HepG2 (cell line): ENCODE data around the gene PLEKHH1. TPM values are rescaled to one million over a fixed set of nuclear protein-coding genes. Genes with fewer than 3 reads are reported as not detected.

Experiments
- ATAC-seq: fragments of 200-7000 bp; cut with Tn5 transposase; 3 replicates; pipeline ENCODE4 v1.9.1; 2020; ENCODE audit warnings: mild to moderate bottlenecking, moderate library complexity
- BruUV-seq: library from RNA; stranded (reverse); fragments of 400-500 nt; replicated peaks from 2 replicates; lab custom pipeline; 2021; lab: Mats Ljungman, UMichigan
- CTCF ChIA-PET: fragments of 300-600 bp; formaldehyde crosslinking; extraction: SDS; loops from one replicate; lab custom pipeline; 2021; ENCODE audit warnings: low total read pairs, inconsistent platforms, low intra/inter-chr PET ratio; lab: Yijun Ruan, JAX
- POLR2A ChIA-PET: fragments of 350-600 bp; sonication (Branson Sonifier 250); formaldehyde crosslinking; loops from one replicate; lab custom pipeline; 2020; ENCODE audit warnings: antibody characterized with exemption, inconsistent platforms; lab: Yijun Ruan, JAX
- DNase-seq: peaks from one replicate; pipeline ENCODE4 v3.0.0-alpha.2; 2015; ENCODE audit warnings: low spot score
- FAIRE-seq: peaks from 3 replicates; lab custom pipeline; 2011; peaks lifted over from hg19 to GRCh38; lab: Jason Lieb, UNC
- H2AFZ ChIP-seq: one replicate; pipeline ENCODE4 v1.6.1; 2011; ENCODE audit warnings: low read length, inconsistent platforms
- H3K27ac ChIP-seq: fragments of 300-600 bp; 3 replicates; pipeline ENCODE4 v1.8.0; 2011; ENCODE audit warnings: mixed run types, mild to moderate bottlenecking, mixed read lengths, low read length, inconsistent platforms; ENCODE audit not compliant: insufficient read depth; ENCODE audit errors: extremely low read length
- H3K27me3 ChIP-seq, 2 experiments: fragments of 200-600 bp in 1 of 2; 2 replicates in 1 of 2; 3 replicates in 1 of 2; pipeline versions ENCODE4 v1.6.0 to v1.8.0; 2011; ENCODE audit warnings: low read length in 2 of 2, mild to moderate bottlenecking in 2 of 2, moderate library complexity in 2 of 2, inconsistent platforms in 1 of 2; ENCODE audit not compliant: insufficient read depth in 2 of 2, control insufficient read depth in 1 of 2
- H3K36me3 ChIP-seq, 2 experiments: fragments of 200-600 bp in 1 of 2; replicated peaks in 1 of 2; 2 replicates in 1 of 2; 3 replicates in 1 of 2; pipeline versions ENCODE4 v1.5.1 to v1.8.0; 2011; ENCODE audit warnings: low read length in 2 of 2, inconsistent platforms in 1 of 2; ENCODE audit not compliant: insufficient read depth in 2 of 2, control insufficient read depth in 1 of 2
- H3K4me1 ChIP-seq: 2 replicates; pipeline ENCODE4 v1.5.1; 2012; ENCODE audit warnings: low read length, inconsistent platforms; ENCODE audit not compliant: insufficient read depth
- H3K4me2 ChIP-seq: 2 replicates; pipeline ENCODE4 v1.6.0; 2011; ENCODE audit warnings: low read depth, low read length, inconsistent platforms
- H3K4me3 ChIP-seq, 3 experiments: fragments of 200-600 bp in 1 of 3; sonication (generic), shearing (Covaris generic) in 1 of 3; replicated peaks in 1 of 3; 2 replicates each; pipeline ENCODE4 v1.5.1; 2011 to 2016; ENCODE audit warnings: low read length in 3 of 3, inconsistent platforms in 2 of 3, low read depth in 2 of 3, mild to moderate bottlenecking in 2 of 3, control low read depth in 1 of 3, mixed read lengths in 1 of 3; ENCODE audit not compliant: insufficient read depth in 1 of 3
- H3K79me2 ChIP-seq: one replicate; pipeline ENCODE4 v1.6.1; 2011; ENCODE audit warnings: low read length, inconsistent platforms; ENCODE audit not compliant: insufficient read depth
- H3K9ac ChIP-seq: 2 replicates; pipeline ENCODE4 v1.6.0; 2011; ENCODE audit warnings: mild to moderate bottlenecking, low read depth, low read length, inconsistent platforms; ENCODE audit not compliant: insufficient read depth
- H3K9me3 ChIP-seq: 2 replicates; pipeline ENCODE4 v1.5.1; 2012; ENCODE audit warnings: mild to moderate bottlenecking, low read length
- H4K20me1 ChIP-seq: 2 replicates; pipeline ENCODE4 v1.6.0; 2011; ENCODE audit warnings: inconsistent platforms, mild to moderate bottlenecking, low read length, moderate library complexity; ENCODE audit not compliant: insufficient read depth
- NBN ChIP-seq: fragments of 450-650 bp; conservative IDR thresholded peaks from 2 replicates; pipeline ENCODE4 v1.6.1; 2017
- SKI ChIP-seq: fragments of 450-650 bp; IDR thresholded peaks from one replicate; pipeline ENCODE4 v1.6.1; 2018; ENCODE audit warnings: mild to moderate bottlenecking; ENCODE audit not compliant: partially characterized antibody
- WGBS: methylation state at CpG from one replicate; pipeline ENCODE4 v1.1.6; 2017; ENCODE audit warnings: low lambda C conversion rate; 5-methylcytosine and 5-hydroxymethylcytosine counted together
- in situ Hi-C: cut with HindIII; loops from 2 replicates; pipeline ENCODE4 v1.10.0; 2017; ENCODE audit warnings: low pct_unique_long_range_greater_than_20kb; ENCODE audit not compliant: extremely low pct_ligation_motif_present
- intact Hi-C: fragments of 100-400 bp; cut with micrococcal nuclease; formaldehyde crosslinking; loops from one replicate; pipeline ENCODE4 v1.10.0; 2022; ENCODE audit not compliant: unreplicated experiment
- polyA plus RNA-seq, 8 experiments: library from polyadenylated mRNA; depleted of rRNA in 3 of 8; stranded (reverse) in 7 of 8; unstranded in 1 of 8; fragments of >200 nt; fragmentation: Illumina TruSeq in 4 of 8; extraction: Trizol in 4 of 8; gene quantifications; 2 replicates each; pipeline versions ENCODE4 v1.2.1 to v1.2.3, GENCODE V29; 2011 to 2016; ENCODE audit warnings: low read depth in 4 of 8, missing spikeins in 1 of 8, mixed read lengths in 1 of 8; ENCODE audit not compliant: insufficient read depth in 1 of 8
- total RNA-seq, 5 experiments: library from RNA; depleted of rRNA; stranded (reverse); fragments of >200 nt; fragmentation: Illumina TruSeq; extraction: Trizol; gene quantifications; 2 replicates each; pipeline ENCODE4 v1.2.3, GENCODE V29; 2016; ENCODE audit warnings: low read depth in 1 of 5
- TF ChIP-seq, protein P1 (sequence below): sonication (generic); formaldehyde crosslinking; IDR thresholded peaks from 2 replicates; pipeline ENCODE4 v1.9.0; 2021; ENCODE audit warnings: mild to moderate bottlenecking, missing genetic modification reagents
- TF ChIP-seq, protein P2 (sequence below): sonication (generic); formaldehyde crosslinking; IDR thresholded peaks from 2 replicates; pipeline ENCODE4 v1.4.0; 2020; ENCODE audit warnings: missing genetic modification reagents

PLEKHH1 gene
- total and polyA plus RNA-seq, 2 of the 13 experiments (the other 11 are each of a cell fraction or from before 2014, with no cell fraction given): 8.6 to 15.8 TPM

DNA sequence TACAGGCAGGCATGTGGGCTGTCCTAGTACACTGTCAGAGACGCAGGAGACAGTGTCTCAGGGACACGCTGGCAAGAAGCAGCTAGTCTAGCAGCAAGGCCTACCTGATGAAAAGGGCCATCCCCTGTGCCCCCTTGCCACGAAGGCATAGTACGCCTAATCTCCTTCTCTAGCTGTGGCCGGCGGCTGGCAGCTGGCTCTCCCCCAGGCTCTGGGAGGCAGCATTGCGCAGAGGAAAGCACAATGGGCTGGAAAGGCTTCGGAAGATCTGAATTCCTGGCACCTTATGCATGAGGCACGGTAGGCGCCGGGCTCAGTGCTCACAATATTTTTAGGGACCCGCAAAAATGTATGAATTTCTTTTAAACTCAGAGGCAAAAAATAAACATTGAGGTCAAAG is 16.0 kb upstream of the PLEKHH1 start (continued):
- TF ChIP-seq, protein P1, sequence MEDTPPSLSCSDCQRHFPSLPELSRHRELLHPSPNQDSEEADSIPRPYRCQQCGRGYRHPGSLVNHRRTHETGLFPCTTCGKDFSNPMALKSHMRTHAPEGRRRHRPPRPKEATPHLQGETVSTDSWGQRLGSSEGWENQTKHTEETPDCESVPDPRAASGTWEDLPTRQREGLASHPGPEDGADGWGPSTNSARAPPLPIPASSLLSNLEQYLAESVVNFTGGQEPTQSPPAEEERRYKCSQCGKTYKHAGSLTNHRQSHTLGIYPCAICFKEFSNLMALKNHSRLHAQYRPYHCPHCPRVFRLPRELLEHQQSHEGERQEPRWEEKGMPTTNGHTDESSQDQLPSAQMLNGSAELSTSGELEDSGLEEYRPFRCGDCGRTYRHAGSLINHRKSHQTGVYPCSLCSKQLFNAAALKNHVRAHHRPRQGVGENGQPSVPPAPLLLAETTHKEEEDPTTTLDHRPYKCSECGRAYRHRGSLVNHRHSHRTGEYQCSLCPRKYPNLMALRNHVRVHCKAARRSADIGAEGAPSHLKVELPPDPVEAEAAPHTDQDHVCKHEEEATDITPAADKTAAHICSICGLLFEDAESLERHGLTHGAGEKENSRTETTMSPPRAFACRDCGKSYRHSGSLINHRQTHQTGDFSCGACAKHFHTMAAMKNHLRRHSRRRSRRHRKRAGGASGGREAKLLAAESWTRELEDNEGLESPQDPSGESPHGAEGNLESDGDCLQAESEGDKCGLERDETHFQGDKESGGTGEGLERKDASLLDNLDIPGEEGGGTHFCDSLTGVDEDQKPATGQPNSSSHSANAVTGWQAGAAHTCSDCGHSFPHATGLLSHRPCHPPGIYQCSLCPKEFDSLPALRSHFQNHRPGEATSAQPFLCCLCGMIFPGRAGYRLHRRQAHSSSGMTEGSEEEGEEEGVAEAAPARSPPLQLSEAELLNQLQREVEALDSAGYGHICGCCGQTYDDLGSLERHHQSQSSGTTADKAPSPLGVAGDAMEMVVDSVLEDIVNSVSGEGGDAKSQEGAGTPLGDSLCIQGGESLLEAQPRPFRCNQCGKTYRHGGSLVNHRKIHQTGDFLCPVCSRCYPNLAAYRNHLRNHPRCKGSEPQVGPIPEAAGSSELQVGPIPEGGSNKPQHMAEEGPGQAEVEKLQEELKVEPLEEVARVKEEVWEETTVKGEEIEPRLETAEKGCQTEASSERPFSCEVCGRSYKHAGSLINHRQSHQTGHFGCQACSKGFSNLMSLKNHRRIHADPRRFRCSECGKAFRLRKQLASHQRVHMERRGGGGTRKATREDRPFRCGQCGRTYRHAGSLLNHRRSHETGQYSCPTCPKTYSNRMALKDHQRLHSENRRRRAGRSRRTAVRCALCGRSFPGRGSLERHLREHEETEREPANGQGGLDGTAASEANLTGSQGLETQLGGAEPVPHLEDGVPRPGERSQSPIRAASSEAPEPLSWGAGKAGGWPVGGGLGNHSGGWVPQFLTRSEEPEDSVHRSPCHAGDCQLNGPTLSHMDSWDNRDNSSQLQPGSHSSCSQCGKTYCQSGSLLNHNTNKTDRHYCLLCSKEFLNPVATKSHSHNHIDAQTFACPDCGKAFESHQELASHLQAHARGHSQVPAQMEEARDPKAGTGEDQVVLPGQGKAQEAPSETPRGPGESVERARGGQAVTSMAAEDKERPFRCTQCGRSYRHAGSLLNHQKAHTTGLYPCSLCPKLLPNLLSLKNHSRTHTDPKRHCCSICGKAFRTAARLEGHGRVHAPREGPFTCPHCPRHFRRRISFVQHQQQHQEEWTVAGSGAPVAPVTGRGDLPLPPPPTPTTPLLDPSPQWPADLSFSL (CRISPR knock-in tag): no peak
- no peak for TF ChIP-seq SKI

DNA sequence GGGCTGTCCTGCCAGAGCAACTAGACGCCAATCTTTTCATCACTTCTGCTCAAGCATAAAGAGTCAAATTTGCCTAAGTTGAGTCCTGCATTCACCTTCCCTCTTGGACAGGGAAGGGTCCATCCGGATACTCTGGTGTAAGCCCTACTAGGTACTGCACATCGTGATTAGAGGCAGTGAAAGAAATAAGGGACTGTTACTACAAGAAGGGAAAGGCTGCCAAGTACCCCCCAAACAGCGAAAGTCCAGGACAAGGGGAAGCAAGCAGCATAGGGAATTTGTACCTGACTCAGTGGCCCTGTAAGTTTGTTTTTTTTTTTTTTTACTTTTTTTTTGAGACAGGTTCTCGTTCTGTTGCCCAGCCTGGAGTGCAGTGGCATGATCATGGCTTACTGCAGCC is 13.7 kb upstream of the PLEKHH1 start:
- in situ Hi-C loops: no loop called here
- ChIA-PET CTCF (no interaction called here), POLR2A (no interaction called here)

More for the DNA sequence above, 13.7 kb upstream of the PLEKHH1 start:
- Histone ChIP-seq H3K27me3 (peaks cover 4 to 44% of the 10 kb centered on the region in 2 experiments; a peak in 4 of 5 replicates), H3K9me3 (no peaks in the 10 kb centered on the region), H3K79me2 (no peaks in the 10 kb centered on the region), H3K4me3 (no peak overlapping the region), H3K36me3 (no peaks in the 10 kb centered on the region), H3K27ac (no peak overlapping the region), H3K4me2 (no peak overlapping the region), H3K4me1 (peaks cover 30% of the 10 kb centered on the region), H3K9ac (no peak overlapping the region), H2AFZ (no peak overlapping the region), H4K20me1 (no peaks in the 10 kb centered on the region)
- DNase-seq (no peak), ATAC-seq (no peak), FAIRE-seq (no peak)
- WGBS: 27% methylated on average over 5 of the region's 5 CpGs
- intact Hi-C loops: no loop called here
- no peak for TF ChIP-seq NBN
- TF ChIP-seq, protein P2, sequence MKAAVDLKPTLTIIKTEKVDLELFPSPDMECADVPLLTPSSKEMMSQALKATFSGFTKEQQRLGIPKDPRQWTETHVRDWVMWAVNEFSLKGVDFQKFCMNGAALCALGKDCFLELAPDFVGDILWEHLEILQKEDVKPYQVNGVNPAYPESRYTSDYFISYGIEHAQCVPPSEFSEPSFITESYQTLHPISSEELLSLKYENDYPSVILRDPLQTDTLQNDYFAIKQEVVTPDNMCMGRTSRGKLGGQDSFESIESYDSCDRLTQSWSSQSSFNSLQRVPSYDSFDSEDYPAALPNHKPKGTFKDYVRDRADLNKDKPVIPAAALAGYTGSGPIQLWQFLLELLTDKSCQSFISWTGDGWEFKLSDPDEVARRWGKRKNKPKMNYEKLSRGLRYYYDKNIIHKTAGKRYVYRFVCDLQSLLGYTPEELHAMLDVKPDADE: no peak
- no TSS peak for BruUV-seq
